K562 (cell line): ENCODE measurements around the gene ZKSCAN5. TPM values are rescaled to one million over a fixed set of nuclear protein-coding genes. Genes with fewer than 3 reads are reported as not detected.

Experiments used
- ARHGAP35 ChIP-seq: fragments of 450-650 bp; IDR thresholded peaks from 2 replicates; pipeline ENCODE4 v1.6.1; 2018; ENCODE audit not compliant: partially characterized antibody
- C11orf30 ChIP-seq: fragments of 450-650 bp; IDR thresholded peaks from 2 replicates; pipeline ENCODE4 v1.6.1; 2016; ENCODE audit warnings: low read depth, mild to moderate bottlenecking
- DNMT1 ChIP-seq: fragments of 450-650 bp; IDR thresholded peaks from 2 replicates; pipeline ENCODE4 v1.6.1; 2016; ENCODE audit warnings: antibody characterized with exemption, mild to moderate bottlenecking
- EP300 ChIP-seq: IDR thresholded peaks from 2 replicates; pipeline ENCODE4 v1.6.1; 2012; ENCODE audit warnings: low read length, improper control_type of control experiment
- ETS1 ChIP-seq: conservative IDR thresholded peaks from 2 replicates; pipeline ENCODE4 v1.6.1; 2011; ENCODE audit warnings: low read depth, mild to moderate bottlenecking, low read length; ENCODE audit not compliant: control insufficient read depth
- GABPA ChIP-seq: fragments of 200-800 bp; sonication (Bioruptor generic); conservative IDR thresholded peaks from 2 replicates; pipeline ENCODE4 v1.6.1; 2016; ENCODE audit warnings: low read depth, missing genetic modification characterization, missing compliant biosample characterization
- HMBOX1 ChIP-seq: sonication (generic); IDR thresholded peaks from 2 replicates; pipeline ENCODE4 v1.6.1; 2016
- NCOA1 ChIP-seq: fragments of 450-650 bp; IDR thresholded peaks from 2 replicates; pipeline ENCODE4 v1.6.1; 2016; ENCODE audit warnings: low read depth
- NR4A1 ChIP-seq, 2 experiments: fragments of 250-450 bp in 1 of 2; fragments of 450-650 bp in 1 of 2; sonication (Bioruptor Pico) in 1 of 2; IDR thresholded peaks; 2 replicates each; pipeline versions ENCODE4 v1.4.0 to v1.6.1; 2016 to 2020; ENCODE audit warnings: mild to moderate bottlenecking in 2 of 2, missing compliant biosample characterization in 1 of 2, missing genetic modification characterization in 1 of 2, moderate library complexity in 1 of 2
- POU5F1 ChIP-seq: fragments of 150-350 bp; IDR thresholded peaks from 2 replicates; pipeline ENCODE4 v1.6.1; 2014; ENCODE audit warnings: borderline replicate concordance, low read length, low read depth, mild to moderate bottlenecking; ENCODE audit not compliant: partially characterized antibody
- SIX5 ChIP-seq, 2 experiments: IDR thresholded peaks; 2 replicates each; pipeline ENCODE4 v1.6.1; 2011; ENCODE audit warnings: low read length in 2 of 2, borderline replicate concordance in 1 of 2, low read depth in 1 of 2, mild to moderate bottlenecking in 1 of 2, moderate library complexity in 1 of 2; ENCODE audit not compliant: insufficient read depth in 1 of 2
- SMC3 ChIP-seq: conservative IDR thresholded peaks from 2 replicates; pipeline ENCODE4 v1.6.1; 2011; ENCODE audit warnings: low read depth, low read length, improper control_type of control experiment; ENCODE audit not compliant: insufficient read depth
- SPI1 ChIP-seq: IDR thresholded peaks from 2 replicates; pipeline ENCODE4 v1.6.1; 2011; ENCODE audit warnings: low read depth, low read length, control low read depth, borderline replicate concordance
- VEZF1 ChIP-seq: fragments of 200-800 bp; sonication (Bioruptor generic); IDR thresholded peaks from 2 replicates; pipeline ENCODE4 v1.6.1; 2017; ENCODE audit warnings: missing genetic modification characterization, missing compliant biosample characterization
- ZBTB49 ChIP-seq: sonication (generic); formaldehyde crosslinking; IDR thresholded peaks from 2 replicates; pipeline ENCODE4 v1.8.0; 2022; ENCODE audit warnings: missing genetic modification reagents, mild to moderate bottlenecking, borderline replicate concordance
- ZNF280A ChIP-seq: fragments of 450-650 bp; IDR thresholded peaks from 2 replicates; pipeline ENCODE4 v1.6.1; 2018; ENCODE audit warnings: mild to moderate bottlenecking, low read depth; ENCODE audit not compliant: partially characterized antibody
- ZNF511 ChIP-seq: sonication (generic); formaldehyde crosslinking; IDR thresholded peaks from 2 replicates; pipeline ENCODE4 v1.8.0; 2022; ENCODE audit warnings: mild to moderate bottlenecking, missing genetic modification reagents
- polyA plus RNA-seq, 8 experiments: library from polyadenylated mRNA; depleted of rRNA in 4 of 8; stranded (reverse) in 5 of 8; unstranded in 3 of 8; fragments of >200 nt; fragmentation: Nextera tagmentation in 2 of 8; fragmentation: Illumina TruSeq in 1 of 8; extraction: Ambion mirVana in 2 of 8; extraction: Trizol in 1 of 8; gene quantifications; 2 replicates each; pipeline versions ENCODE4 v1.2.1 to v1.2.3, GENCODE V29; 2011 to 2014; ENCODE audit warnings: inconsistent platforms in 1 of 8, missing spikeins in 1 of 8
- total RNA-seq, 7 experiments: library from RNA; depleted of rRNA in 6 of 7; stranded (reverse); fragments of >200 nt in 6 of 7; fragmentation: Illumina TruSeq in 2 of 7; extraction: Trizol in 2 of 7; gene quantifications; 2 replicates each; pipeline versions ENCODE4 v1.2.1 to v1.2.3, GENCODE V29; 2011 to 2021; ENCODE audit warnings: low replicate concordance in 1 of 7

ZKSCAN5 gene
- total and polyA plus RNA-seq, 9 of the 15 experiments (the other 6 are each of a cell fraction or from before 2014, with no cell fraction given) = 4.2 to 19.0 (median 15.0) TPM

GRCh38 chr7:99504603-99505323 lies at the start of gene ZKSCAN5 (continued):
- TF ChIP-seq ZNF280A (no peak), SPI1 (peak; percentile 81), ZNF511 (CRISPR knock-in tag) (no peak), GABPA (tag) (peak; percentile 99), SMC3 (0 out of 2 replicates have a peak, but pooled peaks have one; percentile 11), DNMT1 (peak; percentile 96), NR4A1 (CRISPR knock-in tag; IDR thresholded peaks at IDR 0.05) (peak; percentile 8; the same call in 1 of the 2 replicates), NR4A1 (tag; IDR thresholded peaks at IDR 0.05) (no peak), HMBOX1 (peak; percentile 32; the same call in 1 of the 2 replicates), C11orf30 (peak; percentile 87), VEZF1 (CRISPR knock-in tag) (peak; percentile 97), NCOA1 (no peak), ETS1 (peak; percentile 90), SIX5 (IDR thresholded peaks at IDR 0.05; ENCODE audit: borderline replicate concordance in 1 of 2, insufficient read depth in 1 of 2, low read depth in 1 of 2, low read length in 2 of 2) (peak; percentile 86 to 89; a peak in 3 of 4 replicates), ARHGAP35 (peak; percentile 70), POU5F1 (peak; percentile 74), EP300 (peak; percentile 68), ZBTB49 (0 out of 2 replicates have a peak, but pooled peaks have one; percentile 80)
